Measurements from ENCODE around the gene HCN4.

- TF ChIP-seq EZH2phosphoT487 (IDR thresholded peaks at IDR 0.05; ENCODE audit: low read depth) = no peak
- no peak for TF ChIP-seq CTCF (IDR thresholded peaks at IDR 0.05; ENCODE audit: low read depth, low read length)
These were observed 45.3 kb downstream of the HCN4 start for GRCh38 chr15:73323374-73323955.

All from OCI-LY3 (cell line).